RWPE1 (cell line): ENCODE data around the gene TRERF1.

ENCODE experiments used
- CTCF ChIA-PET: fragments of 350-600 bp; sonication (Branson Sonifier 250); formaldehyde crosslinking; extraction: SDS; loops from one replicate; lab custom pipeline; 2021; lab: Yijun Ruan, JAX
- POLR2A ChIA-PET: fragments of 400-600 bp; formaldehyde crosslinking; extraction: SDS; loops from one replicate; lab custom pipeline; 2020; ENCODE audit warnings: antibody characterized with exemption; ENCODE audit not compliant: low non-redundant PET; lab: Yijun Ruan, JAX
- DNase-seq: peaks from one replicate; pipeline ENCODE4 v3.0.0; 2012; ENCODE audit warnings: low spot score
- H3K27ac ChIP-seq: fragments of 450-650 bp; 2 replicates; pipeline ENCODE4 v1.5.1; 2017
- CTCF ChIP-seq: fragments of 450-650 bp; conservative IDR thresholded peaks from 2 replicates; pipeline ENCODE4 v1.5.1; 2017; ENCODE audit warnings: low read depth, mild to moderate bottlenecking

Gene TRERF1

GRCh38 chr6:42316981-42317380, 134.7 kb downstream of the TRERF1 start:
- H3K27ac ChIP-seq = peak overlapping the region; percentile 91
- ChIA-PET POLR2A (no interaction called here), CTCF (interaction anchor here (1.0 to 1.9 kb wide), 2 partner anchors 215 to 231 kb away, joined by 4 to 5 read pairs; no protein-coding TSS in a partner anchor)
- no peak for DNase-seq
- no peak for TF ChIP-seq CTCF

- peak; percentile 93 for DNase-seq
- peak overlapping the region; percentile 91 for H3K27ac ChIP-seq
- CTCF ChIA-PET = interaction anchor here (1.9 kb wide), 1 partner anchor 231 kb away, joined by 5 read pairs; no protein-coding TSS in a partner anchor
- POLR2A ChIA-PET = interaction anchor here (0.6 kb wide), 1 partner anchor 140 kb away, joined by 7 read pairs; no protein-coding TSS in a partner anchor
- no peak for TF ChIP-seq CTCF
Measured at GRCh38 chr6:42315991-42316970, 135.4 kb downstream of the TRERF1 start.

- no peak for TF ChIP-seq CTCF
- peak overlapping the region; percentile 91 for H3K27ac ChIP-seq
- ChIA-PET POLR2A (no interaction called here), CTCF (interaction anchor here (0.5 to 0.6 kb wide), 2 partner anchors 10 to 243 kb away, joined by 3 read pairs; no protein-coding TSS in a partner anchor)
- DNase-seq = no peak
Measured at GRCh38 chr6:42315259-42315990, 136.3 kb downstream of the TRERF1 start.

GRCh38 chr6:42314571-42315258, 137.0 kb downstream of the TRERF1 start:
- peak overlapping the region; percentile 91 for H3K27ac ChIP-seq
- ChIA-PET CTCF (no interaction called here), POLR2A (no interaction called here)
- no peak for DNase-seq
- no peak for TF ChIP-seq CTCF

- POLR2A ChIA-PET = no interaction called here
Measured at GRCh38 chr6:42313941-42314570, 137.7 kb downstream of the TRERF1 start.

More at GRCh38 chr6:42313941-42314570, 137.7 kb downstream of the TRERF1 start:
- H3K27ac ChIP-seq = peak overlapping the region; percentile 17; the same call in 1 of the 2 replicates
- TF ChIP-seq CTCF = no peak
- CTCF ChIA-PET = no interaction called here
- DNase-seq = no peak
